Kidney (tissue), 14 donors: ENCODE measurements around the gene COQ4. TPM values are rescaled to one million over a fixed set of nuclear protein-coding genes. Genes with fewer than 3 reads are reported as not detected.

Source experiments
- DNase-seq, 5 donors: peaks; one replicate each; pipeline ENCODE4 v3.0.0-alpha.2; 2013 to 2020
- FAIRE-seq: peaks from 2 replicates; lab custom pipeline; 2012; peaks lifted over from hg19 to GRCh38; lab: Jason Lieb, UNC
- H3K27ac ChIP-seq, 2 donors: one replicate each; pipeline ENCODE4 v1.7.0; 2013; ENCODE audit warnings: low read depth in 2 of 2, low read length in 2 of 2, inconsistent platforms in 1 of 2
- H3K27me3 ChIP-seq: one replicate; pipeline ENCODE4 v1.7.1; 2013; ENCODE audit warnings: low read length, inconsistent platforms; ENCODE audit not compliant: control insufficient read depth, insufficient read depth
- H3K36me3 ChIP-seq, 3 donors: one replicate each; pipeline versions ENCODE4 v1.7.0 to v1.7.1; 2013; ENCODE audit warnings: low read length in 3 of 3, control low read depth in 1 of 3, inconsistent platforms in 1 of 3; ENCODE audit not compliant: insufficient read depth in 3 of 3, control insufficient read depth in 2 of 3
- H3K4me1 ChIP-seq, 3 donors: one replicate each; pipeline versions ENCODE4 v1.7.0 to v1.7.1; 2013; ENCODE audit warnings: low read length in 3 of 3, inconsistent platforms in 1 of 3, low read depth in 1 of 3; ENCODE audit not compliant: control insufficient read depth in 2 of 3, insufficient read depth in 2 of 3
- H3K4me3 ChIP-seq, 3 donors: one replicate each; pipeline versions ENCODE4 v1.7.0 to v1.8.1; 2013; ENCODE audit warnings: low read length in 3 of 3, control low read depth in 1 of 3, inconsistent platforms in 1 of 3
- H3K9ac ChIP-seq, 3 donors: one replicate each; pipeline versions ENCODE4 v1.7.0 to v1.7.1; 2013; ENCODE audit warnings: low read length in 3 of 3, control low read depth in 1 of 3, inconsistent platforms in 1 of 3
- H3K9me3 ChIP-seq, 3 donors: one replicate each; pipeline versions ENCODE4 v1.7.0 to v1.7.1; 2013; ENCODE audit warnings: low read length in 3 of 3, control low read depth in 1 of 3, inconsistent platforms in 1 of 3; ENCODE audit not compliant: control insufficient read depth in 2 of 3, insufficient read depth in 1 of 3
- intact Hi-C: fragments of 100-400 bp; cut with DNase I; formaldehyde crosslinking; loops from one replicate; pipeline ENCODE4 v1.11.1; 2022
- polyA plus RNA-seq: library from polyadenylated mRNA; stranded (reverse); fragments of 350-450 nt; fragmentation: Illumina TruSeq; extraction: RNeasy Lipid Tissue Mini Kit (QIAGEN cat#74804); gene quantifications from one replicate; pipeline ENCODE4 v1.2.3, GENCODE V29; 2014; ENCODE audit warnings: low read depth, low replicate concordance; ENCODE audit not compliant: insufficient read depth
- total RNA-seq: library from RNA; stranded (reverse); fragmentation: NEBNext Ultra II Directional; extraction: Animal tissue kit (Norgen Biotek cat#: 25700); gene quantifications from one replicate; pipeline ENCODE4 v1.2.1, GENCODE V29; 2021
- TF ChIP-seq, protein P1 (sequence below): IDR thresholded peaks from 3 replicates; pipeline ENCODE4 v1.5.1; 2012; ENCODE audit warnings: mild to moderate bottlenecking, moderate library complexity, borderline replicate concordance; ENCODE audit not compliant: insufficient read depth; ENCODE audit errors: extremely low read depth
- donor health status: control.
- donor health status: control.
- donor health status: control.
- donor health status: control.
- donor health status: control.
- donor health status: DM: yes; HTN: yes; CAD: no.
- donor health status: Normal renal cell carcinoma (clear cell type).

The COQ4 gene
- total and polyA plus RNA-seq, 2 donors from 2014 or later: 59.7 to 111 TPM

DNA sequence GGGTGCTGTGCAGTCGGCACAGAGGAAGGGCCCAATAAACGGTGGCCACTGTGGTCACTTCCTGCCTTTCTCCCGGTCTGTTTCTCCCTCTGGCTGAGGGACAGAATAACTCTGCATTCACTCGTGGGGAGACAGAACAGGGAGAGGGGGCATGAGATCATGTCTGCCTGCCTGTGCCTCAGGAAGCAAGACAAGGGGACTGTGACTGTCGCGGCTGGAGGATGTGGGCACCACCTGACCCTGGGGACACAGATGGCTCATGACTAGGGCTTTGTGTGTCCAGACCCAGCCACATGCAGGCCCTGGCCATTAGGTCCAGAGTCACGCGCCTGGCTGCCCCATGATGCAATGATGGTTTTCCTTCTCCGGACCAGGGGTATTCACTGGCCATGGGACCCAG, 6.2 kb upstream of the COQ4 start:
- TF ChIP-seq, protein P1, sequence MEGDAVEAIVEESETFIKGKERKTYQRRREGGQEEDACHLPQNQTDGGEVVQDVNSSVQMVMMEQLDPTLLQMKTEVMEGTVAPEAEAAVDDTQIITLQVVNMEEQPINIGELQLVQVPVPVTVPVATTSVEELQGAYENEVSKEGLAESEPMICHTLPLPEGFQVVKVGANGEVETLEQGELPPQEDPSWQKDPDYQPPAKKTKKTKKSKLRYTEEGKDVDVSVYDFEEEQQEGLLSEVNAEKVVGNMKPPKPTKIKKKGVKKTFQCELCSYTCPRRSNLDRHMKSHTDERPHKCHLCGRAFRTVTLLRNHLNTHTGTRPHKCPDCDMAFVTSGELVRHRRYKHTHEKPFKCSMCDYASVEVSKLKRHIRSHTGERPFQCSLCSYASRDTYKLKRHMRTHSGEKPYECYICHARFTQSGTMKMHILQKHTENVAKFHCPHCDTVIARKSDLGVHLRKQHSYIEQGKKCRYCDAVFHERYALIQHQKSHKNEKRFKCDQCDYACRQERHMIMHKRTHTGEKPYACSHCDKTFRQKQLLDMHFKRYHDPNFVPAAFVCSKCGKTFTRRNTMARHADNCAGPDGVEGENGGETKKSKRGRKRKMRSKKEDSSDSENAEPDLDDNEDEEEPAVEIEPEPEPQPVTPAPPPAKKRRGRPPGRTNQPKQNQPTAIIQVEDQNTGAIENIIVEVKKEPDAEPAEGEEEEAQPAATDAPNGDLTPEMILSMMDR: no peak
- H3K36me3 ChIP-seq: peaks cover 8 to 22% (median 13%) of the 10 kb centered on the region in 3 donors
- no peak overlapping the region for H3K4me3 ChIP-seq
- DNase-seq (no peak), FAIRE-seq (no peak)
- no peaks in the 10 kb centered on the region for H3K27me3 ChIP-seq
- no peak overlapping the region for H3K9ac ChIP-seq
- H3K9me3 ChIP-seq: no peaks in the 10 kb centered on the region
- intact Hi-C loops: no loop called here
- peaks cover 0 to 4% (median 3%) of the 10 kb centered on the region in 3 donors for H3K4me1 ChIP-seq
- H3K27ac ChIP-seq: no peak overlapping the region

DNA sequence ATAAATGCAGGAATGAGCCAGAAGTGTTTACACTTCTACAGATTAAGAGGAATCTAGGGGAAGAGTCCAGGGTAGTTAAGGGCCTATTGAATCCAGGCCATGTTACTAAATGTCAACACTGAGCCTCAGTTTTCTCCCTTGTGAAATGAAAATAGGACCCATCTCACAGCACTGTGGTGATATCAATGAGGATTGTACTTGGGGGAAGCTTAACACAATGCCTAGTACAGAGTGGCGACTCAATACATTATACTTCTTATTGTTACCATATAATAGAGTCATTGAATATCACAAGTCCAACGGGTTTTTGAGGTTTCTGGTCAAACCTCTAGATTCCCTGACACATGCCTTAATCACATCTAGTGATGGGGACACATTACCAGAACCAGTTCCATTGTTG, 5.0 kb upstream of the COQ4 start:
- no peak overlapping the region for H3K9ac ChIP-seq
- no peak overlapping the region for H3K27ac ChIP-seq
- no peak for FAIRE-seq
- no peak overlapping the region for H3K4me3 ChIP-seq
- no peaks in the 10 kb centered on the region for H3K9me3 ChIP-seq
- peaks cover 8 to 22% (median 13%) of the 10 kb centered on the region in 3 donors for H3K36me3 ChIP-seq
- H3K27me3 ChIP-seq: no peaks in the 10 kb centered on the region
- TF ChIP-seq, protein P1: no peak
- DNase-seq: no peak
- intact Hi-C loops: no loop called here
- H3K4me1 ChIP-seq: peaks cover 0 to 9% (median 7%) of the 10 kb centered on the region in 3 donors

DNA sequence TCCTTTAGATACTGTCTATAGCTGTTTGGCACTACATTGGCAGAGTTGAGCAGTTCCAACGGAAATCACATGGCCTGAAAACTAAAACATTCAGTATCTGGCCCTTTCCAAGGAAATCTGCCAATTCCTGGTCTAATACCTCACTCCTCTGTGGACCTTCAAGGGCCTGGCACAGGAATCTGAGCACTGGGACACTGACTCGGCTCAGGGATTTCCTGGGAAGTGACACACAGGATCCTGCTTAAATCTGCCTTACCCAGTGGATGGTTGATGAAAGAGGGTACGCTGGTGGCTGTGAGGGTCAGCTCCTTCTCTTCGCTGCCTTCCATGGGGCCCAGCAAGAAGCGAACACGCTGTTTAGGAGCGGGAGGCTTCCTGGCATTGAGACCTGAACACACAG, 1.3 kb upstream of the COQ4 start:
- Histone ChIP-seq H3K27me3 (no peaks in the 10 kb centered on the region), H3K9ac (peak overlapping the region in 2 of 3 donors; percentile 12 to 100), H3K9me3 (no peaks in the 10 kb centered on the region), H3K4me3 (peak overlapping the region in 2 of 3 donors; percentile 100), H3K27ac (no peak overlapping the region), H3K4me1 (peaks cover 0 to 18% (median 11%) of the 10 kb centered on the region in 3 donors), H3K36me3 (peaks cover 6 to 29% (median 17%) of the 10 kb centered on the region in 3 donors)
- intact Hi-C loops: no loop called here
- TF ChIP-seq, protein P1: no peak
- DNase-seq (no peak), FAIRE-seq (no peak)

DNA sequence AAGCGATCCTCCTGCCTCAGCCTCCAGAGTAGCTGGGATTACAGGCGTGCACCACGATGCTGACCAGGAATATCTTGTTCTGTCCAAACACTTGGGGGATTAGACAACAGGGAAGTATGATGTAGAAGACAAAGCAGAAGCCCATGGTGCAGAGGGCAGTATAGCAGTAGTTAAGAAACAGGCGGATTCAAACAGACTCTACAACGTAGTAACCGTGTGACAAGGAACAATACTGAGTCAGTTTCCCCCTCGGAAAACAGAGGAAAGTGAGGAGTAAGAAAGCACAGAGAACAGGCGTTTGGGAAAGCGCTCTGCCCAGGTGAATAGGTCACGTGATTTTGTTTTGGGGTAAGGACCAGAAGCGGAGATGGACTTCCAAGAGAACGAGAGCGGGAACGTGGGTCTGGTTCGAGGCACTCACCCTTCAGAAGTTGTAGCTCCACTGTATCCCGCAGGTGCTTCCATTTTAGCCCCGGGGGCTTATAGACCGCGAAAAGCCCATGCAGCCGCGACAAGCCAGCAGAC, 698 bp upstream of the COQ4 start:
- FAIRE-seq (no peak), DNase-seq (no peak)
- Histone ChIP-seq H3K27me3 (no peaks in the 10 kb centered on the region), H3K4me3 (peak overlapping the region; percentile 89 to 100 (median 100)), H3K4me1 (peaks cover 0 to 18% (median 11%) of the 10 kb centered on the region in 3 donors), H3K36me3 (peaks cover 6 to 24% (median 17%) of the 10 kb centered on the region in 3 donors), H3K9ac (peak overlapping the region; percentile 93 to 100 (median 94)), H3K9me3 (no peaks in the 10 kb centered on the region), H3K27ac (peak overlapping the region in 1 of 2 donors; percentile 96)
- TF ChIP-seq, protein P1: no peak
- intact Hi-C loops: no loop called here
